Measurements from ENCODE around the gene HADH. TPM values are rescaled to one million over a fixed set of nuclear protein-coding genes. Genes with fewer than 3 reads are reported as not detected.

The HADH gene
- total RNA-seq, 1 experiment from 2014 or later, result 39.8 TPM

- H3K4me1 Mint-ChIP-seq, result no peaks in the 10 kb centered on the region
- CTCF ChIA-PET, result no interaction called here
- POLR2A ChIA-PET, result no interaction called here
- H3K27me3 Mint-ChIP-seq (ENCODE audit: low read depth), result peaks cover 3% of the 10 kb centered on the region; the same call in 1 of the 2 replicates
- ATAC-seq (no peak), DNase-seq (ENCODE audit: low spot score) (no peak)
- H3K36me3 Mint-ChIP-seq, result peaks cover 16% of the 10 kb centered on the region
- H3K9me3 Mint-ChIP-seq, result peaks cover 15% of the 10 kb centered on the region
- no peak overlapping the region for H3K4me3 Mint-ChIP-seq
- TF ChIP-seq, protein P1, sequence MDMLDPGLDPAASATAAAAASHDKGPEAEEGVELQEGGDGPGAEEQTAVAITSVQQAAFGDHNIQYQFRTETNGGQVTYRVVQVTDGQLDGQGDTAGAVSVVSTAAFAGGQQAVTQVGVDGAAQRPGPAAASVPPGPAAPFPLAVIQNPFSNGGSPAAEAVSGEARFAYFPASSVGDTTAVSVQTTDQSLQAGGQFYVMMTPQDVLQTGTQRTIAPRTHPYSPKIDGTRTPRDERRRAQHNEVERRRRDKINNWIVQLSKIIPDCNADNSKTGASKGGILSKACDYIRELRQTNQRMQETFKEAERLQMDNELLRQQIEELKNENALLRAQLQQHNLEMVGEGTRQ (CRISPR knock-in tag; IDR thresholded peaks at IDR 0.05), result no peak
- TF ChIP-seq, protein P2, sequence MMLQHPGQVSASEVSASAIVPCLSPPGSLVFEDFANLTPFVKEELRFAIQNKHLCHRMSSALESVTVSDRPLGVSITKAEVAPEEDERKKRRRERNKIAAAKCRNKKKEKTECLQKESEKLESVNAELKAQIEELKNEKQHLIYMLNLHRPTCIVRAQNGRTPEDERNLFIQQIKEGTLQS (CRISPR knock-in tag; conservative IDR thresholded peaks at IDR 0.05), result no peak
- no peak for TF ChIP-seq ATF6 (CRISPR knock-in tag; IDR thresholded peaks at IDR 0.05)
- TF ChIP-seq FOXP4 (CRISPR knock-in tag; IDR thresholded peaks at IDR 0.05), result no peak
- TF ChIP-seq OVOL2 (CRISPR knock-in tag; IDR thresholded peaks at IDR 0.05; ENCODE audit: borderline replicate concordance), result no peak
- no peak for TF ChIP-seq GRHL2 (CRISPR knock-in tag; IDR thresholded peaks at IDR 0.05; ENCODE audit: insufficient replicate concordance, severe bottlenecking)
- TF ChIP-seq SMAD4 (CRISPR knock-in tag; IDR thresholded peaks at IDR 0.05), result no peak
- TF ChIP-seq, protein P3, sequence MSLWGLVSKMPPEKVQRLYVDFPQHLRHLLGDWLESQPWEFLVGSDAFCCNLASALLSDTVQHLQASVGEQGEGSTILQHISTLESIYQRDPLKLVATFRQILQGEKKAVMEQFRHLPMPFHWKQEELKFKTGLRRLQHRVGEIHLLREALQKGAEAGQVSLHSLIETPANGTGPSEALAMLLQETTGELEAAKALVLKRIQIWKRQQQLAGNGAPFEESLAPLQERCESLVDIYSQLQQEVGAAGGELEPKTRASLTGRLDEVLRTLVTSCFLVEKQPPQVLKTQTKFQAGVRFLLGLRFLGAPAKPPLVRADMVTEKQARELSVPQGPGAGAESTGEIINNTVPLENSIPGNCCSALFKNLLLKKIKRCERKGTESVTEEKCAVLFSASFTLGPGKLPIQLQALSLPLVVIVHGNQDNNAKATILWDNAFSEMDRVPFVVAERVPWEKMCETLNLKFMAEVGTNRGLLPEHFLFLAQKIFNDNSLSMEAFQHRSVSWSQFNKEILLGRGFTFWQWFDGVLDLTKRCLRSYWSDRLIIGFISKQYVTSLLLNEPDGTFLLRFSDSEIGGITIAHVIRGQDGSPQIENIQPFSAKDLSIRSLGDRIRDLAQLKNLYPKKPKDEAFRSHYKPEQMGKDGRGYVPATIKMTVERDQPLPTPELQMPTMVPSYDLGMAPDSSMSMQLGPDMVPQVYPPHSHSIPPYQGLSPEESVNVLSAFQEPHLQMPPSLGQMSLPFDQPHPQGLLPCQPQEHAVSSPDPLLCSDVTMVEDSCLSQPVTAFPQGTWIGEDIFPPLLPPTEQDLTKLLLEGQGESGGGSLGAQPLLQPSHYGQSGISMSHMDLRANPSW (CRISPR knock-in tag; conservative IDR thresholded peaks at IDR 0.05; ENCODE audit: low read depth), result no peak
- TF ChIP-seq ZNF121 (CRISPR knock-in tag; IDR thresholded peaks at IDR 0.05), result no peak
- TF ChIP-seq JAZF1 (CRISPR knock-in tag; IDR thresholded peaks at IDR 0.05), result no peak
- no peak overlapping the region for H3K27ac Mint-ChIP-seq
Observed at GRCh38 chr4:107951551-107951950, 38.1 kb upstream of the HADH start.

DNA sequence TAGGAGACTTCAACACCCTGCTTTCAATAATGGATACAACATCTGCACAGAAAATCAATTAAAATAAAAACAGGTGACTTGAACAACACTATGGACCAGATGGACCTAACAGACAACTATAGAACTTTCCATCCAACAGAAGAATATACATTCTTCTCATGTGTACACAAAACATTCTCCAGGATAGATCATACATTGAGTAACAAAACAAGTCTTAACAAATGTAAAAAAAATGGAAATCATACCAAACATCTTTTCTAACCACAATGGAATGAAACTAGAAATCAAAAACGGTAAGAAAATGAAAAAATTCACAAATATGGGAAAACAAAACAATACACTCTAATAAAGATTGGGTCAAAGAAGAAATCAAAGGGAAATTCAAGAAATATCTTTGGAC lies 33.7 kb upstream of the HADH start:
- Mint-ChIP-seq H3K36me3 (peaks cover 25% of the 10 kb centered on the region), H3K4me3 (no peak overlapping the region), H3K27ac (no peak overlapping the region), H3K27me3 (ENCODE audit: low read depth) (peaks cover 20% of the 10 kb centered on the region), H3K9me3 (peaks cover 46% of the 10 kb centered on the region), H3K4me1 (no peaks in the 10 kb centered on the region)
- CTCF ChIA-PET, result no interaction called here
- POLR2A ChIA-PET, result no interaction called here
- no peak for ATAC-seq
- no peak for TF ChIP-seq NR3C1 (CRISPR knock-in tag; conservative IDR thresholded peaks at IDR 0.05; ENCODE audit: low read depth)
- TF ChIP-seq FOXJ3 (CRISPR knock-in tag; IDR thresholded peaks at IDR 0.05; ENCODE audit: borderline replicate concordance), result no peak
- no peak for TF ChIP-seq FOXP1 (CRISPR knock-in tag; IDR thresholded peaks at IDR 0.05; ENCODE audit: borderline replicate concordance)
- no peak for TF ChIP-seq ZSCAN18 (CRISPR knock-in tag; IDR thresholded peaks at IDR 0.05)
- TF ChIP-seq, protein P1 (CRISPR knock-in tag; IDR thresholded peaks at IDR 0.05), result no peak
- TF ChIP-seq ZNF396 (CRISPR knock-in tag; IDR thresholded peaks at IDR 0.05; ENCODE audit: borderline replicate concordance), result no peak
- TF ChIP-seq HMGA2 (CRISPR knock-in tag; IDR thresholded peaks at IDR 0.05), result no peak
- no peak for TF ChIP-seq OVOL2 (CRISPR knock-in tag; IDR thresholded peaks at IDR 0.05; ENCODE audit: borderline replicate concordance)
- no peak for DNase-seq (ENCODE audit: low spot score)
